ENCODE data around the gene DEK. TPM values are rescaled to one million over a fixed set of nuclear protein-coding genes. Genes with fewer than 3 reads are reported as not detected.

DEK gene
- polyA plus RNA-seq, 1 of the 3 experiments (the other 2 are of a cell fraction): 34.2 TPM

DNA sequence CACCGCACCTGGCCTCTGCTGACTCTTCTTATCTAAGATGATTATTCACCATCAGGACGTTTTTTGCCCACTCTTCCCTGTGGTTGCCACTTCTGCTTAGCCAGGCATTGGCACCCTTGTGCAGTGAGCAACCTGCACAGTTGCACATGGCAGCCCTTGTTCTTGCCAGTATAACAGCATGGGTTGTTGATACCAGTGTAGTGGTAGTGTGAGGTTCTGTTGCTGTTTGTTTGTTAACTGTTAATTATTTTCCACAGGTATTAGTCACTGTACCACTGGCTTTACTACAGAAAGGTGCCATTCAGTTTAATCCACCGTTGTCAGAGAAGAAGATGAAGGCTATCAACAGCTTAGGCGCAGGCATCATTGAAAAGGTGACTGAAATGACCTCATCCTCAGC, 52.1 kb downstream of the DEK start:
- ChIA-PET POLR2A (no interaction called here), CTCF (no interaction called here)
- Histone ChIP-seq H3K4me2 (no peak overlapping the region), H4K20me1 (ENCODE audit: insufficient read depth) (no peaks in the 10 kb centered on the region), H3K9me2 (no peaks in the 10 kb centered on the region), H3K79me2 (ENCODE audit: insufficient read depth) (no peaks in the 10 kb centered on the region), H3F3A (replicated peaks; ENCODE audit: insufficient read depth) (peaks cover 3% of the 10 kb centered on the region), H3K27me3 (ENCODE audit: insufficient read depth) (no peaks in the 10 kb centered on the region), H3K36me3 (replicated peaks in 1 of 2; ENCODE audit: control insufficient read depth in 1 of 2, insufficient read depth in 2 of 2, low read length in 1 of 2) (no peaks in the 10 kb centered on the region), H3K9ac (no peak overlapping the region), H2AFZ (ENCODE audit: low read depth) (no peak overlapping the region), H3K4me3 (ENCODE audit: low read depth in 2 of 2, low read length in 1 of 2) (no peak overlapping the region), H3K9me3 (no peaks in the 10 kb centered on the region), H3K27ac (ENCODE audit: low read depth in 2 of 2, low read length in 1 of 2) (no peak overlapping the region), H3K4me1 (ENCODE audit: control insufficient read depth in 1 of 2, insufficient read depth in 2 of 2, low read depth in 1 of 2, low read length in 1 of 2) (no peaks in the 10 kb centered on the region)
- TF ChIP-seq, protein P1, sequence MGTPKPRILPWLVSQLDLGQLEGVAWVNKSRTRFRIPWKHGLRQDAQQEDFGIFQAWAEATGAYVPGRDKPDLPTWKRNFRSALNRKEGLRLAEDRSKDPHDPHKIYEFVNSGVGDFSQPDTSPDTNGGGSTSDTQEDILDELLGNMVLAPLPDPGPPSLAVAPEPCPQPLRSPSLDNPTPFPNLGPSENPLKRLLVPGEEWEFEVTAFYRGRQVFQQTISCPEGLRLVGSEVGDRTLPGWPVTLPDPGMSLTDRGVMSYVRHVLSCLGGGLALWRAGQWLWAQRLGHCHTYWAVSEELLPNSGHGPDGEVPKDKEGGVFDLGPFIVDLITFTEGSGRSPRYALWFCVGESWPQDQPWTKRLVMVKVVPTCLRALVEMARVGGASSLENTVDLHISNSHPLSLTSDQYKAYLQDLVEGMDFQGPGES (IDR thresholded peaks at IDR 0.05; ENCODE audit: low read depth, low read length): no peak
- TF ChIP-seq, protein P2, sequence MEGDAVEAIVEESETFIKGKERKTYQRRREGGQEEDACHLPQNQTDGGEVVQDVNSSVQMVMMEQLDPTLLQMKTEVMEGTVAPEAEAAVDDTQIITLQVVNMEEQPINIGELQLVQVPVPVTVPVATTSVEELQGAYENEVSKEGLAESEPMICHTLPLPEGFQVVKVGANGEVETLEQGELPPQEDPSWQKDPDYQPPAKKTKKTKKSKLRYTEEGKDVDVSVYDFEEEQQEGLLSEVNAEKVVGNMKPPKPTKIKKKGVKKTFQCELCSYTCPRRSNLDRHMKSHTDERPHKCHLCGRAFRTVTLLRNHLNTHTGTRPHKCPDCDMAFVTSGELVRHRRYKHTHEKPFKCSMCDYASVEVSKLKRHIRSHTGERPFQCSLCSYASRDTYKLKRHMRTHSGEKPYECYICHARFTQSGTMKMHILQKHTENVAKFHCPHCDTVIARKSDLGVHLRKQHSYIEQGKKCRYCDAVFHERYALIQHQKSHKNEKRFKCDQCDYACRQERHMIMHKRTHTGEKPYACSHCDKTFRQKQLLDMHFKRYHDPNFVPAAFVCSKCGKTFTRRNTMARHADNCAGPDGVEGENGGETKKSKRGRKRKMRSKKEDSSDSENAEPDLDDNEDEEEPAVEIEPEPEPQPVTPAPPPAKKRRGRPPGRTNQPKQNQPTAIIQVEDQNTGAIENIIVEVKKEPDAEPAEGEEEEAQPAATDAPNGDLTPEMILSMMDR (IDR thresholded peaks at IDR 0.05): no peak
- TF ChIP-seq TCF12 (IDR thresholded peaks at IDR 0.05): no peak
- TF ChIP-seq YY1 (IDR thresholded peaks at IDR 0.05; ENCODE audit: low read depth): no peak
- TF ChIP-seq NRF1 (IDR thresholded peaks at IDR 0.05; ENCODE audit: low read depth, low read length): no peak
- no peak for TF ChIP-seq RFX5 (IDR thresholded peaks at IDR 0.05; ENCODE audit: low read length)
- TF ChIP-seq FOXM1 (IDR thresholded peaks at IDR 0.05; ENCODE audit: low read depth): no peak
- no peak for TF ChIP-seq MEF2A (IDR thresholded peaks at IDR 0.05; ENCODE audit: borderline replicate concordance, low read depth)
- no peak for TF ChIP-seq GABPA (IDR thresholded peaks at IDR 0.05; ENCODE audit: low read depth)
- TF ChIP-seq CHD2 (IDR thresholded peaks at IDR 0.05; ENCODE audit: low read length, partially characterized antibody): no peak
- no peak for TF ChIP-seq TEAD4 (IDR thresholded peaks at IDR 0.05; ENCODE audit: borderline replicate concordance, insufficient read depth)
- TF ChIP-seq, protein P3, sequence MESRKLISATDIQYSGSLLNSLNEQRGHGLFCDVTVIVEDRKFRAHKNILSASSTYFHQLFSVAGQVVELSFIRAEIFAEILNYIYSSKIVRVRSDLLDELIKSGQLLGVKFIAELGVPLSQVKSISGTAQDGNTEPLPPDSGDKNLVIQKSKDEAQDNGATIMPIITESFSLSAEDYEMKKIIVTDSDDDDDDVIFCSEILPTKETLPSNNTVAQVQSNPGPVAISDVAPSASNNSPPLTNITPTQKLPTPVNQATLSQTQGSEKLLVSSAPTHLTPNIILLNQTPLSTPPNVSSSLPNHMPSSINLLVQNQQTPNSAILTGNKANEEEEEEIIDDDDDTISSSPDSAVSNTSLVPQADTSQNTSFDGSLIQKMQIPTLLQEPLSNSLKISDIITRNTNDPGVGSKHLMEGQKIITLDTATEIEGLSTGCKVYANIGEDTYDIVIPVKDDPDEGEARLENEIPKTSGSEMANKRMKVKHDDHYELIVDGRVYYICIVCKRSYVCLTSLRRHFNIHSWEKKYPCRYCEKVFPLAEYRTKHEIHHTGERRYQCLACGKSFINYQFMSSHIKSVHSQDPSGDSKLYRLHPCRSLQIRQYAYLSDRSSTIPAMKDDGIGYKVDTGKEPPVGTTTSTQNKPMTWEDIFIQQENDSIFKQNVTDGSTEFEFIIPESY (IDR thresholded peaks at IDR 0.05; ENCODE audit: borderline replicate concordance, low read depth): no peak
- no peak for TF ChIP-seq FOSL2 (IDR thresholded peaks at IDR 0.05; ENCODE audit: borderline replicate concordance, low read depth)
- WGBS (ENCODE audit: low lambda C conversion rate): 71% methylated on average over 4 of the region's 4 CpGs
- DNase-seq: no peak

DNA sequence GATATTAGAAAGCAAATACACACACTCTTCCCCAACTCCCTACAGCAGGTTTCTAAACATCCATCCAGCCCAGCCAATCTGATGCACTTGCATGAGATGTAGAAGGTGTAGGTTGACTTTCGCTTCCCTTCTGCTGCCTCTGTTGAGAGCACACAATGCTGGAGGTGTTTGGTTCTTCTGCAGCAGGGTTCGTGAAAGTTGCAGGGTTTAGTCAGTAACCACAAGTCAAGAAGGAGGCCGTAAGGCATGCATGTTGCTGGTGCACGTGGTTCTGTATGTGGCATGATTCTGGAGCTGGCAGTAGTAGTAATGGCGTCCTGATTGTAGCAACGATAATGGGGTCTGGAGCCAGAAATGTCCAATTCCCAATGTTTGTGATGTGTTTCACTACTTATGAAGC, 53.0 kb downstream of the DEK start:
- Histone ChIP-seq H4K20me1 (ENCODE audit: insufficient read depth) (no peaks in the 10 kb centered on the region), H3K9me2 (no peaks in the 10 kb centered on the region), H3K36me3 (replicated peaks in 1 of 2; ENCODE audit: control insufficient read depth in 1 of 2, insufficient read depth in 2 of 2, low read length in 1 of 2) (no peaks in the 10 kb centered on the region), H3K4me3 (ENCODE audit: low read depth in 2 of 2, low read length in 1 of 2) (no peak overlapping the region), H3K9me3 (no peaks in the 10 kb centered on the region), H3K27me3 (ENCODE audit: insufficient read depth) (no peaks in the 10 kb centered on the region), H2AFZ (ENCODE audit: low read depth) (no peak overlapping the region), H3K9ac (no peak overlapping the region), H3K79me2 (ENCODE audit: insufficient read depth) (no peaks in the 10 kb centered on the region), H3F3A (replicated peaks; ENCODE audit: insufficient read depth) (no peaks in the 10 kb centered on the region), H3K4me1 (ENCODE audit: control insufficient read depth in 1 of 2, insufficient read depth in 2 of 2, low read depth in 1 of 2, low read length in 1 of 2) (no peaks in the 10 kb centered on the region), H3K27ac (ENCODE audit: low read depth in 2 of 2, low read length in 1 of 2) (no peak overlapping the region), H3K4me2 (no peak overlapping the region)
- DNase-seq: no peak
- 83% methylated on average over 4 of the region's 6 CpGs for WGBS (ENCODE audit: low lambda C conversion rate)
- ChIA-PET POLR2A (no interaction called here), CTCF (no interaction called here)
- no peak for TF ChIP-seq GATA2 (CRISPR knock-in tag; IDR thresholded peaks at IDR 0.05)
- TF ChIP-seq RFX5 (IDR thresholded peaks at IDR 0.05; ENCODE audit: low read length): no peak
- no peak for TF ChIP-seq RAD21 (IDR thresholded peaks at IDR 0.05; ENCODE audit: low read length)
- TF ChIP-seq, protein P4, sequence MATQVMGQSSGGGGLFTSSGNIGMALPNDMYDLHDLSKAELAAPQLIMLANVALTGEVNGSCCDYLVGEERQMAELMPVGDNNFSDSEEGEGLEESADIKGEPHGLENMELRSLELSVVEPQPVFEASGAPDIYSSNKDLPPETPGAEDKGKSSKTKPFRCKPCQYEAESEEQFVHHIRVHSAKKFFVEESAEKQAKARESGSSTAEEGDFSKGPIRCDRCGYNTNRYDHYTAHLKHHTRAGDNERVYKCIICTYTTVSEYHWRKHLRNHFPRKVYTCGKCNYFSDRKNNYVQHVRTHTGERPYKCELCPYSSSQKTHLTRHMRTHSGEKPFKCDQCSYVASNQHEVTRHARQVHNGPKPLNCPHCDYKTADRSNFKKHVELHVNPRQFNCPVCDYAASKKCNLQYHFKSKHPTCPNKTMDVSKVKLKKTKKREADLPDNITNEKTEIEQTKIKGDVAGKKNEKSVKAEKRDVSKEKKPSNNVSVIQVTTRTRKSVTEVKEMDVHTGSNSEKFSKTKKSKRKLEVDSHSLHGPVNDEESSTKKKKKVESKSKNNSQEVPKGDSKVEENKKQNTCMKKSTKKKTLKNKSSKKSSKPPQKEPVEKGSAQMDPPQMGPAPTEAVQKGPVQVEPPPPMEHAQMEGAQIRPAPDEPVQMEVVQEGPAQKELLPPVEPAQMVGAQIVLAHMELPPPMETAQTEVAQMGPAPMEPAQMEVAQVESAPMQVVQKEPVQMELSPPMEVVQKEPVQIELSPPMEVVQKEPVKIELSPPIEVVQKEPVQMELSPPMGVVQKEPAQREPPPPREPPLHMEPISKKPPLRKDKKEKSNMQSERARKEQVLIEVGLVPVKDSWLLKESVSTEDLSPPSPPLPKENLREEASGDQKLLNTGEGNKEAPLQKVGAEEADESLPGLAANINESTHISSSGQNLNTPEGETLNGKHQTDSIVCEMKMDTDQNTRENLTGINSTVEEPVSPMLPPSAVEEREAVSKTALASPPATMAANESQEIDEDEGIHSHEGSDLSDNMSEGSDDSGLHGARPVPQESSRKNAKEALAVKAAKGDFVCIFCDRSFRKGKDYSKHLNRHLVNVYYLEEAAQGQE (IDR thresholded peaks at IDR 0.05; ENCODE audit: low read depth, low read length): no peak
- no peak for TF ChIP-seq JUND (IDR thresholded peaks at IDR 0.05)
- TF ChIP-seq POLR2AphosphoS5 (IDR thresholded peaks at IDR 0.05; ENCODE audit: low read depth, low read length): no peak
- TF ChIP-seq, protein P5, sequence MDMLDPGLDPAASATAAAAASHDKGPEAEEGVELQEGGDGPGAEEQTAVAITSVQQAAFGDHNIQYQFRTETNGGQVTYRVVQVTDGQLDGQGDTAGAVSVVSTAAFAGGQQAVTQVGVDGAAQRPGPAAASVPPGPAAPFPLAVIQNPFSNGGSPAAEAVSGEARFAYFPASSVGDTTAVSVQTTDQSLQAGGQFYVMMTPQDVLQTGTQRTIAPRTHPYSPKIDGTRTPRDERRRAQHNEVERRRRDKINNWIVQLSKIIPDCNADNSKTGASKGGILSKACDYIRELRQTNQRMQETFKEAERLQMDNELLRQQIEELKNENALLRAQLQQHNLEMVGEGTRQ (IDR thresholded peaks at IDR 0.05; ENCODE audit: borderline replicate concordance, low read depth, low read length): no peak
- TF ChIP-seq ELF1 (IDR thresholded peaks at IDR 0.05): no peak
- no peak for TF ChIP-seq NFIC (IDR thresholded peaks at IDR 0.05; ENCODE audit: borderline replicate concordance)

Data from SK-N-SH (cell line).